HCT116 (cell line): ENCODE results near the gene FAM193A. TPM values are rescaled to one million over a fixed set of nuclear protein-coding genes. Genes with fewer than 3 reads are reported as not detected.

Source experiments
- ATAC-seq: fragments of 200-7000 bp; cut with Tn5 transposase; 2 replicates; pipeline ENCODE4 v1.9.1; 2020; ENCODE audit warnings: mild to moderate bottlenecking, moderate library complexity
- BruUV-seq: library from RNA; stranded (reverse); fragments of 400-500 nt; replicated peaks from 2 replicates; lab custom pipeline; 2021; lab: Mats Ljungman, UMichigan
- CTCF ChIA-PET: fragments of 300-600 bp; sonication (Branson Sonifier 250); formaldehyde crosslinking; loops from one replicate; lab custom pipeline; 2021; ENCODE audit warnings: antibody characterized with exemption; lab: Charles Lee
- POLR2A ChIA-PET: fragments of 300-600, 350-600 bp; sonication (Branson Sonifier 250); formaldehyde crosslinking; loops from one replicate; lab custom pipeline; 2021; ENCODE audit warnings: antibody characterized with exemption; lab: Charles Lee
- RAD21 ChIA-PET, 2 experiments: fragments of 300-600 bp; sonication (Branson Sonifier 250); formaldehyde crosslinking; loops; one replicate each; lab custom pipeline; 2023; ENCODE audit warnings: low total read pairs in 2 of 2; ENCODE audit not compliant: uncharacterized antibody in 2 of 2, unreplicated experiment in 2 of 2, low non-redundant PET in 1 of 2; lab: Charles Lee
- DNase-seq: peaks from one replicate; pipeline ENCODE4 v3.0.0-alpha.2; 2010; ENCODE audit warnings: low read depth, low spot score
- H2AFZ ChIP-seq: fragments of 200-600 bp; shearing (Covaris generic), sonication (generic); 2 replicates; pipeline ENCODE4 v1.6.1; 2017; ENCODE audit warnings: low read depth, mixed run types, mixed read lengths, antibody characterized with exemption, low read length; ENCODE audit not compliant: poor library complexity, severe bottlenecking
- H3K27ac ChIP-seq: 2 replicates; pipeline ENCODE4 v1.5.1; 2012; ENCODE audit warnings: low read depth, low read length
- H3K27me3 ChIP-seq: fragments of 200-600 bp; sonication (generic); 2 replicates; pipeline ENCODE4 v1.6.1; 2016; ENCODE audit warnings: mixed run types, low read length, mixed read lengths; ENCODE audit not compliant: insufficient read depth
- H3K36me3 ChIP-seq, 2 experiments: fragments of 200-500 bp in 1 of 2; fragments of 200-600 bp in 1 of 2; sonication (Bioruptor generic) in 1 of 2; sonication (generic) in 1 of 2; 2 replicates each; pipeline versions ENCODE4 v1.5.1 to v1.6.1; 2014 to 2016; ENCODE audit warnings: low read length in 2 of 2, inconsistent platforms in 1 of 2, mixed read lengths in 1 of 2, mixed run types in 1 of 2; ENCODE audit not compliant: insufficient read depth in 2 of 2, control insufficient read depth in 1 of 2
- H3K4me1 ChIP-seq, 2 experiments: fragments of 200-600 bp in 1 of 2; sonication (generic) in 1 of 2; 2 replicates each; pipeline versions ENCODE4 v1.5.1 to v1.6.1; 2012 to 2017; ENCODE audit warnings: low read length in 2 of 2, inconsistent platforms in 1 of 2, mild to moderate bottlenecking in 1 of 2, mixed read lengths in 1 of 2, mixed run types in 1 of 2, moderate library complexity in 1 of 2; ENCODE audit not compliant: insufficient read depth in 2 of 2, control insufficient read depth in 1 of 2
- H3K4me2 ChIP-seq: fragments of 200-600 bp; sonication (generic); 2 replicates; pipeline ENCODE4 v1.6.1; 2017; ENCODE audit warnings: mixed run types, low read length, mixed read lengths
- H3K4me3 ChIP-seq, 2 experiments: fragments of 200-600 bp in 1 of 2; sonication (generic) in 1 of 2; replicated peaks in 1 of 2; 2 replicates each; pipeline ENCODE4 v1.5.1; 2011 to 2016; ENCODE audit warnings: low read length in 2 of 2, control low read depth in 1 of 2, low read depth in 1 of 2, mild to moderate bottlenecking in 1 of 2, mixed read lengths in 1 of 2, mixed run types in 1 of 2
- H3K79me2 ChIP-seq: fragments of 200-600 bp; sonication (generic); 2 replicates; pipeline ENCODE4 v1.6.1; 2017; ENCODE audit warnings: mild to moderate bottlenecking, mixed run types, low read length, moderate library complexity, mixed read lengths; ENCODE audit not compliant: insufficient read depth
- H3K9ac ChIP-seq: fragments of 200-600 bp; sonication (generic); 2 replicates; pipeline ENCODE4 v1.6.1; 2016; ENCODE audit warnings: low read length, mixed read lengths
- H3K9me2 ChIP-seq: fragments of 200-600 bp; sonication (generic), shearing (Covaris generic); 2 replicates; pipeline ENCODE4 v1.6.1; 2017; ENCODE audit warnings: mixed run types, mild to moderate bottlenecking, moderate library complexity; ENCODE audit not compliant: insufficient read depth
- H3K9me3 ChIP-seq, 2 experiments: fragments of 200-500 bp in 1 of 2; fragments of 200-600 bp in 1 of 2; sonication (Bioruptor generic) in 1 of 2; sonication (generic) in 1 of 2; 2 replicates each; pipeline ENCODE4 v1.6.1; 2014 to 2017; ENCODE audit warnings: low read length in 2 of 2, mixed read lengths in 2 of 2, inconsistent platforms in 1 of 2, low read depth in 1 of 2, mild to moderate bottlenecking in 1 of 2, mixed run types in 1 of 2, moderate library complexity in 1 of 2; ENCODE audit not compliant: control insufficient read depth in 1 of 2, insufficient read depth in 1 of 2
- H4K20me1 ChIP-seq: fragments of 200-600 bp; sonication (generic), shearing (Covaris generic); 2 replicates; pipeline ENCODE4 v1.6.1; 2017; ENCODE audit warnings: mixed run types, mild to moderate bottlenecking, moderate library complexity; ENCODE audit not compliant: insufficient read depth
- CBX3 ChIP-seq: IDR thresholded peaks from 2 replicates; pipeline ENCODE4 v1.6.1; 2012; ENCODE audit warnings: low read depth
- EGR1 ChIP-seq: IDR thresholded peaks from 2 replicates; pipeline ENCODE4 v1.6.1; 2012; ENCODE audit warnings: low read depth
- ELF1 ChIP-seq: IDR thresholded peaks from 2 replicates; pipeline ENCODE4 v1.6.1; 2012; ENCODE audit warnings: low read depth, borderline replicate concordance
- EZH2 ChIP-seq: fragments of 200-600 bp; sonication (generic); IDR thresholded peaks from 2 replicates; pipeline ENCODE4 v1.6.1; 2017; ENCODE audit warnings: antibody characterized with exemption, mixed run types
- EZH2phosphoT487 ChIP-seq: fragments of 200-600 bp; IDR thresholded peaks from 2 replicates; pipeline ENCODE4 v1.6.1; 2018; ENCODE audit warnings: antibody characterized with exemption, borderline replicate concordance
- FOSL1 ChIP-seq: IDR thresholded peaks from 2 replicates; pipeline ENCODE4 v1.6.1; 2012; ENCODE audit warnings: low read depth
- POLR2A ChIP-seq: IDR thresholded peaks from 2 replicates; pipeline ENCODE4 v1.7.0; 2011; ENCODE audit warnings: borderline replicate concordance; ENCODE audit not compliant: insufficient read depth, insufficient read length; ENCODE audit errors: extremely low read depth
- RAD21 ChIP-seq: IDR thresholded peaks from 2 replicates; pipeline ENCODE4 v1.6.1; 2012; ENCODE audit warnings: low read depth, mild to moderate bottlenecking
- SIN3A ChIP-seq: IDR thresholded peaks from 2 replicates; pipeline ENCODE4 v1.6.1; 2012; ENCODE audit warnings: low read depth
- SRF ChIP-seq: IDR thresholded peaks from 2 replicates; pipeline ENCODE4 v1.6.1; 2012; ENCODE audit warnings: low read depth
- YY1 ChIP-seq: IDR thresholded peaks from 2 replicates; pipeline ENCODE4 v1.6.1; 2011; ENCODE audit warnings: low read length, low read depth, moderate library complexity, mild to moderate bottlenecking; ENCODE audit not compliant: insufficient replicate concordance; ENCODE audit errors: extremely low read depth
- ZFX ChIP-seq: fragments of 450-650 bp; IDR thresholded peaks from 2 replicates; pipeline ENCODE4 v1.6.1; 2017
- intact Hi-C: fragments of 100-400 bp; cut with micrococcal nuclease; formaldehyde crosslinking; loops from 2 replicates; pipeline ENCODE4 v1.10.0; 2022
- total RNA-seq: library from RNA; stranded (reverse); gene quantifications from one replicate; pipeline ENCODE4 v1.2.1, GENCODE V29; 2021; ENCODE audit not compliant: unreplicated experiment
- TF ChIP-seq, protein P1 (sequence below): IDR thresholded peaks from 2 replicates; pipeline ENCODE4 v1.6.1; 2011; ENCODE audit warnings: mild to moderate bottlenecking, low read length, moderate library complexity; ENCODE audit not compliant: insufficient replicate concordance; ENCODE audit errors: extremely low read depth
- TF ChIP-seq, protein P2 (sequence below): IDR thresholded peaks from 2 replicates; pipeline ENCODE4 v1.6.1; 2012

FAM193A gene
- total RNA-seq, 1 experiment from 2014 or later = 15.7 TPM

DNA sequence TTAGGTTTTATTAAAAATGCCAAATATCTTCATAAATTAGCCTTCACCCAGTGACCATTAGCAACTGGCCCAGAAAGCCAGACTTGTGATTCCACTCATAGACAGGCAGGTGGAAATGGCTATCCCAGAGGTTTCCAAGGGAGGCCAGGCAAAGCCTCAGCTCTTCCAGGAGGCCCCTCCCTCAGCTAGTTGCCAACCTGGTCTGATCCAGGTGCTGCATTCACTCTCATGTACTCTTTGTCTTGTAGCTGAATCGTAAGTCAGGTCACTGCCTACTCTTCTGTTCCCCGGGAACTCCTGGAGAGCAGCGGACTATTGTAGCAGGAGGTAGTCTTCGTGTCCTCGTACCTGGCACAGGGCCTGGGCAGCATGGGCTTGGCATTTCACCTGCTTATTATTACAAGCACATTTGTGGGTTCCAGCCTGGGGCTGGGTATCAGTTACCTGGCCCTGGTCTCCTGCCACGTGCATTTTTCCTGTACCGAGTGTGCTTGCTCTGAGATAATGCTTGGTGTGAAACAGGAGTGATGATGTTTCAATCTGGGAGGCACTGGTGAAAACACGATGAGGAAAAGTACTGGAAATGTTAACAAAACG lies 101.6 kb downstream of the FAM193A start (continued):
- no peak for TF ChIP-seq EZH2phosphoT487

DNA sequence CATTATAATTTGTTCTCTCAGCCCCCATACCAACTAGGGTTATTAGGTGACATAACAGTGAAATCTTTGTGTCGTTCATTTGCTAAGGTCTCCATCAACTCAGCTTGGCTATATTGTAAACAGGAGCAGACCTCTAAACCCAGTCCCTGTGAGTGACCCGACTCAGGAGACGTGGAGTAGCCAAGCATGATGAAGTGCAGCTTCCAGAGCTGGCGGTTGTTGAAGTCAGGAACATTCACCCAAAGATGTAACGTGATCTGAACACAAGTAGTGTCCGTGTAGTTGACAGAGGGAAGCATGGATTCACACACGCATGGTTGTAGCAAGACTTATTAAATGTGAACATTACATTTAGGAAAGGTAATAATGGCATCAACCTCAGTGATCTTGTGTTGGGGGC lies 102.3 kb downstream of the FAM193A start:
- ATAC-seq (no peak), DNase-seq (no peak)
- Histone ChIP-seq H4K20me1 (0 out of 2 replicates have a peak, but pooled peaks cover 5% of the 10 kb centered on the region), H3K27me3 (no peaks in the 10 kb centered on the region), H3K4me2 (no peak overlapping the region), H2AFZ (no peak overlapping the region), H3K9me3 (no peaks in the 10 kb centered on the region), H3K36me3 (peaks cover 10 to 17% of the 10 kb centered on the region in 2 experiments; a peak in 3 of 4 replicates), H3K9me2 (no peaks in the 10 kb centered on the region), H3K9ac (no peak overlapping the region), H3K4me1 (no peaks in the 10 kb centered on the region), H3K79me2 (peaks cover 8% of the 10 kb centered on the region), H3K4me3 (no peak overlapping the region), H3K27ac (no peak overlapping the region)
- TF ChIP-seq YY1 (no peak), CBX3 (no peak), SIN3A (no peak), EGR1 (no peak), RAD21 (no peak), SRF (no peak), FOSL1 (no peak), EZH2 (no peak), EZH2phosphoT487 (no peak), POLR2A (no peak), ELF1 (no peak), ZFX (no peak)
- TF ChIP-seq, protein P1, sequence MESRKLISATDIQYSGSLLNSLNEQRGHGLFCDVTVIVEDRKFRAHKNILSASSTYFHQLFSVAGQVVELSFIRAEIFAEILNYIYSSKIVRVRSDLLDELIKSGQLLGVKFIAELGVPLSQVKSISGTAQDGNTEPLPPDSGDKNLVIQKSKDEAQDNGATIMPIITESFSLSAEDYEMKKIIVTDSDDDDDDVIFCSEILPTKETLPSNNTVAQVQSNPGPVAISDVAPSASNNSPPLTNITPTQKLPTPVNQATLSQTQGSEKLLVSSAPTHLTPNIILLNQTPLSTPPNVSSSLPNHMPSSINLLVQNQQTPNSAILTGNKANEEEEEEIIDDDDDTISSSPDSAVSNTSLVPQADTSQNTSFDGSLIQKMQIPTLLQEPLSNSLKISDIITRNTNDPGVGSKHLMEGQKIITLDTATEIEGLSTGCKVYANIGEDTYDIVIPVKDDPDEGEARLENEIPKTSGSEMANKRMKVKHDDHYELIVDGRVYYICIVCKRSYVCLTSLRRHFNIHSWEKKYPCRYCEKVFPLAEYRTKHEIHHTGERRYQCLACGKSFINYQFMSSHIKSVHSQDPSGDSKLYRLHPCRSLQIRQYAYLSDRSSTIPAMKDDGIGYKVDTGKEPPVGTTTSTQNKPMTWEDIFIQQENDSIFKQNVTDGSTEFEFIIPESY = no peak
- TF ChIP-seq, protein P2, sequence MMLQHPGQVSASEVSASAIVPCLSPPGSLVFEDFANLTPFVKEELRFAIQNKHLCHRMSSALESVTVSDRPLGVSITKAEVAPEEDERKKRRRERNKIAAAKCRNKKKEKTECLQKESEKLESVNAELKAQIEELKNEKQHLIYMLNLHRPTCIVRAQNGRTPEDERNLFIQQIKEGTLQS = no peak
- ChIA-PET CTCF (no interaction called here), POLR2A (no interaction called here), RAD21 (no interaction called here)
- intact Hi-C loops = no loop called here
- BruUV-seq = no TSS peak
